ENCODE data around the gene SS18.

Gene SS18

GRCh38 chr18:26071020-26071419, 19.4 kb downstream of the SS18 start:
- H3K79me2 ChIP-seq (ENCODE audit: control insufficient read depth, low read length) = peaks cover 70% of the 10 kb centered on the region
- peaks cover 4% of the 10 kb centered on the region; the same call in 1 of the 2 replicates for H3F3A ChIP-seq (ENCODE audit: control insufficient read depth, insufficient read depth)
- peaks cover 97% of the 10 kb centered on the region for H3K36me3 ChIP-seq (ENCODE audit: control insufficient read depth, low read length)
- no peaks in the 10 kb centered on the region for H3K9me2 ChIP-seq (replicated peaks; ENCODE audit: control insufficient read depth, low read length)
- no peaks in the 10 kb centered on the region for H4K20me1 ChIP-seq (ENCODE audit: control insufficient read depth, insufficient read depth, low read depth, low read length)
- no peak for TF ChIP-seq EZH2phosphoT487 (IDR thresholded peaks at IDR 0.05; ENCODE audit: borderline replicate concordance, low read length)
- no peak for TF ChIP-seq CTCF (IDR thresholded peaks at IDR 0.05; ENCODE audit: low read depth, low read length, poor library complexity, severe bottlenecking)
- no peaks in the 10 kb centered on the region for H3K4me1 ChIP-seq (ENCODE audit: control insufficient read depth, low read length)
- peaks cover 5% of the 10 kb centered on the region; the same call in 1 of the 2 replicates for H3K9me3 ChIP-seq (ENCODE audit: control insufficient read depth, insufficient read depth, low read length)
- no peak overlapping the region for H3K4me2 ChIP-seq (ENCODE audit: low read length)
- H3K27me3 ChIP-seq (ENCODE audit: control insufficient read depth, low read length) = no peaks in the 10 kb centered on the region
- H3K4me3 ChIP-seq (ENCODE audit: low read length) = no peak overlapping the region
- no peak overlapping the region for H3K27ac ChIP-seq (ENCODE audit: low read depth, low read length)

DNA sequence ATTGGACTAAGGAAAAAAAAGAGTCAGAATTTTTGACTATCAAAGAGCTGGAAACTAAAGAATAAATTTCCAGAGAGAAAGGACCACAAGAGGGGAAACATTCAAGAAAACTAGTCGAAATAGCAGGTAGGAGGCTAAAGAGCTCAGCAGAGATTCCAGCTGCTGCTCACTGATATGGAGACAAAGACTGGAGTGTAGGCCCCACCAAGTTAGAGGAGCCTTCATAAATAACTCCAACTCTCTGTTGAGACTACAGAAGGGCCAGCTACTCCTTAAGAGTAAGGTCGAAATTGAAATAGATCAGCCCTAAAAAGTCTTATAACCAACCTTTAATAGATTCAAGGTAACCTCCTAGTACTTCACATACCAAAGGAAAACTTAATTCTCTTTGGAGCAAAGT, 31.1 kb downstream of the SS18 start:
- no peak for TF ChIP-seq EZH2phosphoT487 (IDR thresholded peaks at IDR 0.05; ENCODE audit: borderline replicate concordance, low read length)
- no peak for TF ChIP-seq CTCF (IDR thresholded peaks at IDR 0.05; ENCODE audit: low read depth, low read length, poor library complexity, severe bottlenecking)
- no peak overlapping the region for H3K4me2 ChIP-seq (ENCODE audit: low read length)
- H3K4me3 ChIP-seq (ENCODE audit: low read length) = no peak overlapping the region
- H3K27me3 ChIP-seq (ENCODE audit: control insufficient read depth, low read length) = no peaks in the 10 kb centered on the region
- H4K20me1 ChIP-seq (ENCODE audit: control insufficient read depth, insufficient read depth, low read depth, low read length) = no peaks in the 10 kb centered on the region
- peaks cover 81% of the 10 kb centered on the region for H3K36me3 ChIP-seq (ENCODE audit: control insufficient read depth, low read length)
- no peaks in the 10 kb centered on the region for H3K9me2 ChIP-seq (replicated peaks; ENCODE audit: control insufficient read depth, low read length)
- no peaks in the 10 kb centered on the region for H3K9me3 ChIP-seq (ENCODE audit: control insufficient read depth, insufficient read depth, low read length)
- H3K79me2 ChIP-seq (ENCODE audit: control insufficient read depth, low read length) = peaks cover 58% of the 10 kb centered on the region
- no peaks in the 10 kb centered on the region for H3K4me1 ChIP-seq (ENCODE audit: control insufficient read depth, low read length)
- H3K27ac ChIP-seq (ENCODE audit: low read depth, low read length) = no peak overlapping the region
- H3F3A ChIP-seq (ENCODE audit: control insufficient read depth, insufficient read depth) = no peaks in the 10 kb centered on the region

DNA sequence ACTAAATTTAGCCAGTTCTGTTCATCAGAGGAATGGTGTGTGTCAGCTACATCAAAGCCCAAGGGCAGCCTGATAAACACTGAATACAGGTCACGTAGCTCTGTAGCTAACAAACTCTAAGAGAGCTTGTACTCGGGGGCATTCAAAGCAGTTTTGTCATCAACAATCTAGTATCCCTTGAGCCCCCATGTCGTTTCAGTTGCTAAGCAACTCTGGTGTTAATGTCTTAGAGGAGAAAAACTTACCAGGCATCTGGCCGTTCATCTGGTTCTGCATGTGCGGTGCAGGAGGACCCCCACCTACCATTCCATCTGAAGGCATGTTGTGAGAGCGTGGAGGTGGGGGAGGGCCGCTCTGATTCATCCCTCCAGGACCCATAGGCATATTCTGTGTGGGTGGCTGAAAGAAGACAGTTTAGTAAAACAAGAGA, 33.1 kb downstream of the SS18 start:
- Histone ChIP-seq H3K4me2 (ENCODE audit: low read length) (no peak overlapping the region), H3K36me3 (ENCODE audit: control insufficient read depth, low read length) (peaks cover 88% of the 10 kb centered on the region), H3K4me3 (ENCODE audit: low read length) (no peak overlapping the region), H3K4me1 (ENCODE audit: control insufficient read depth, low read length) (no peaks in the 10 kb centered on the region), H3K9me3 (ENCODE audit: control insufficient read depth, insufficient read depth, low read length) (no peaks in the 10 kb centered on the region), H3K79me2 (ENCODE audit: control insufficient read depth, low read length) (peaks cover 58% of the 10 kb centered on the region), H3K27me3 (ENCODE audit: control insufficient read depth, low read length) (no peaks in the 10 kb centered on the region), H3F3A (ENCODE audit: control insufficient read depth, insufficient read depth) (no peaks in the 10 kb centered on the region), H4K20me1 (ENCODE audit: control insufficient read depth, insufficient read depth, low read depth, low read length) (no peaks in the 10 kb centered on the region), H3K27ac (ENCODE audit: low read depth, low read length) (no peak overlapping the region), H3K9me2 (replicated peaks; ENCODE audit: control insufficient read depth, low read length) (no peaks in the 10 kb centered on the region)
- TF ChIP-seq EZH2phosphoT487 (IDR thresholded peaks at IDR 0.05; ENCODE audit: borderline replicate concordance, low read length) = no peak
- TF ChIP-seq CTCF (IDR thresholded peaks at IDR 0.05; ENCODE audit: low read depth, low read length, poor library complexity, severe bottlenecking) = no peak

All from DOHH2 (cell line).